Bronchial epithelial cell (primary cell): ENCODE measurements around the gene TENM3. TPM values are rescaled to one million over a fixed set of nuclear protein-coding genes. Genes with fewer than 3 reads are reported as not detected.

Experiments
- DNase-seq: peaks from one replicate; pipeline ENCODE4 v3.0.0-alpha.2; 2010; ENCODE audit warnings: low read depth
- FAIRE-seq: peaks from 2 replicates; lab custom pipeline; 2011; peaks lifted over from hg19 to GRCh38; lab: Jason Lieb, UNC
- H3K27me3 ChIP-seq: 2 replicates; pipeline ENCODE4 v1.5.1; 2011; ENCODE audit warnings: low read length; ENCODE audit not compliant: control insufficient read depth, insufficient read depth
- H3K36me3 ChIP-seq: 2 replicates; pipeline ENCODE4 v1.5.1; 2011; ENCODE audit warnings: low read length; ENCODE audit not compliant: control insufficient read depth, insufficient read depth
- H3K4me3 ChIP-seq: 2 replicates; pipeline ENCODE4 v1.5.1; 2011; ENCODE audit warnings: mild to moderate bottlenecking, low read depth, low read length, control low read depth
- total RNA-seq: library from RNA; depleted of rRNA; stranded (reverse); fragments of >200 nt; gene quantifications from 2 replicates; pipeline ENCODE4 v1.2.1, GENCODE V29; 2014
- TF ChIP-seq, protein P1 (sequence below): IDR thresholded peaks from 2 replicates; pipeline ENCODE4 v1.5.1; 2011; ENCODE audit warnings: mild to moderate bottlenecking, moderate library complexity, low read length, control low read depth, inconsistent platforms; ENCODE audit not compliant: insufficient read depth, severe bottlenecking

TENM3 gene
- total RNA-seq, 1 donor from 2014 or later: 1.3 TPM

DNA sequence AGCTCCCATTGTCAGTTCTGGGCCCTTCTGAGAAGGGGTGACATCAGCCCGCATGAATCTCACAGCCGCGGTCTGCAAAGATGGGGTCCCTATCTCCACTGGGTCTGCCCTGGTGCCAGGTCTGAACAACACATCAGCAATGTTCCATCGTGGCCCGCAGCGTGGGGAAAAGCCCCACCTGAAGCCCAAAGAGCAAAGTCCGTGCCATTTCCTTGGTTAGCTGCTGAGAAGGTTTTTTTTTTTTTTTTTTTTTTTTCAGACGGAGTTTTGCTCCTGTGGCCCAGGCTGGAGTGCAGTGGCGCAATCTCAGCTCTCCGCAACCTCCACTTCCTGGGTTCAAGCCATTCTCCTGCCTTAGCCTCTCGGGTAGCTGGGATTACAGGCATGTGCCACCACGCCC lies 594.6 kb downstream of the TENM3 start:
- TF ChIP-seq, protein P1, sequence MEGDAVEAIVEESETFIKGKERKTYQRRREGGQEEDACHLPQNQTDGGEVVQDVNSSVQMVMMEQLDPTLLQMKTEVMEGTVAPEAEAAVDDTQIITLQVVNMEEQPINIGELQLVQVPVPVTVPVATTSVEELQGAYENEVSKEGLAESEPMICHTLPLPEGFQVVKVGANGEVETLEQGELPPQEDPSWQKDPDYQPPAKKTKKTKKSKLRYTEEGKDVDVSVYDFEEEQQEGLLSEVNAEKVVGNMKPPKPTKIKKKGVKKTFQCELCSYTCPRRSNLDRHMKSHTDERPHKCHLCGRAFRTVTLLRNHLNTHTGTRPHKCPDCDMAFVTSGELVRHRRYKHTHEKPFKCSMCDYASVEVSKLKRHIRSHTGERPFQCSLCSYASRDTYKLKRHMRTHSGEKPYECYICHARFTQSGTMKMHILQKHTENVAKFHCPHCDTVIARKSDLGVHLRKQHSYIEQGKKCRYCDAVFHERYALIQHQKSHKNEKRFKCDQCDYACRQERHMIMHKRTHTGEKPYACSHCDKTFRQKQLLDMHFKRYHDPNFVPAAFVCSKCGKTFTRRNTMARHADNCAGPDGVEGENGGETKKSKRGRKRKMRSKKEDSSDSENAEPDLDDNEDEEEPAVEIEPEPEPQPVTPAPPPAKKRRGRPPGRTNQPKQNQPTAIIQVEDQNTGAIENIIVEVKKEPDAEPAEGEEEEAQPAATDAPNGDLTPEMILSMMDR: no peak
- Histone ChIP-seq H3K36me3 (no peaks in the 10 kb centered on the region), H3K27me3 (no peaks in the 10 kb centered on the region), H3K4me3 (no peak overlapping the region)
- DNase-seq (no peak), FAIRE-seq (no peak)

DNA sequence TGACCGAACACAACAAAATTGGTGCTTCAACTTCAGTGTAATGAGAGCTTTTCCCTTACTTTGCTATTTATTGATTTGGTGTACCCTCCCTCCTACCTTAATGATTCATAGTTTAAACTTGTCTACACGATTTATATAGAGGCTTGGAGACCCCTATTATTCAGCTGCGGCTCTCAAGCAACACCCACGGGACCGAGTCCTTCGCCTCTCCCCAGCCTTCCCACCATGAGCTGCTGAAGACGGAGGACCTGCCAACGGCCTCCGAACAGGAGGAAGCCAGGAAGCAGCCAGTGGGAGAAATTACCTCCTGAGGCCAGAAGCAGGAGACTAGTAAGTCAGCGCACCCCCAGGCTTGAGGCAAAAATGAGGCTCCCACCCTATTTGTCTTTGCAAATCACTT lies 595.3 kb downstream of the TENM3 start:
- Histone ChIP-seq H3K4me3 (no peak overlapping the region), H3K27me3 (no peaks in the 10 kb centered on the region), H3K36me3 (no peaks in the 10 kb centered on the region)
- DNase-seq (no peak), FAIRE-seq (no peak)
- TF ChIP-seq, protein P1: no peak

DNA sequence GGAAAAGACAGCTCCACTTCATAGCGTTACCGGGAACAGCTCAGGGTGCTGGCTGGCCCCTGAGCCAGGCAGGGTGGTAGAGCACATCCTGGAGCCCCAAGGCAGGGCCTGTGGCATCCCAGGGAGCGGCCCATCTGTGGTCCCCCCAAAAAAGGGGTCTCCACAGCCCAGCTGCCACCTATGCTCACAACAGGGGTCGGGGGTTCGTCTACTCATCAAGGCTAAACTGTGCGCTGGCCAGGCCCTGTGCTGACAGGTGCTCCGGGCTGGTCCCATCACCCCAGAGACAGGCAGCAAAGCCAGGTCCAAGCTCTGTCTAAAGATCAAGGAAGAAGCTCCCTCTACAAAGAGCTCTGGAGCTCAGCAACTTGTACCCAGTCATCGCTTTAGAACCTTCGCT lies 596.1 kb downstream of the TENM3 start:
- FAIRE-seq: no peak
- TF ChIP-seq, protein P1: no peak
- no peak overlapping the region for H3K4me3 ChIP-seq
- DNase-seq: no peak
- H3K27me3 ChIP-seq: no peaks in the 10 kb centered on the region
- no peaks in the 10 kb centered on the region for H3K36me3 ChIP-seq

DNA sequence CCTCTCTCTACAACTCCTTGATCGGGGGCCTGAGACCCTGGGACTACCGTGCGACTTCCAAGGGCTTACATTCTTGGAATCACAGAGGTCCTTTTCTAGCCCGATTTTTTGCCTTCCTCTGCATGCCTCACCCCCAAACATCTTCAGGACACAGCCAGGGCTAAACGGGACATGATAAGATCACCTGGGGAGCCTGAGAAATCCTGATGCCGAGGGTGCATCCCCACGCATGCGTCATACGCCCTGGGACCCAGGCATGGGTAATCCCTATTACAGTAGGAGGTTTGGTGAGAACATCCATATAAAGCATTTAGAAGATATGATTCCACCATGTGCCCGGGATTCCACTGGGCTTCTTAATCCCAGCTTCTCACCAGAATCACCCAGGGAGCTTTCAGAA lies 596.9 kb downstream of the TENM3 start:
- DNase-seq: no peak
- no peak for FAIRE-seq
- Histone ChIP-seq H3K4me3 (no peak overlapping the region), H3K27me3 (no peaks in the 10 kb centered on the region), H3K36me3 (no peaks in the 10 kb centered on the region)
- TF ChIP-seq, protein P1: no peak

DNA sequence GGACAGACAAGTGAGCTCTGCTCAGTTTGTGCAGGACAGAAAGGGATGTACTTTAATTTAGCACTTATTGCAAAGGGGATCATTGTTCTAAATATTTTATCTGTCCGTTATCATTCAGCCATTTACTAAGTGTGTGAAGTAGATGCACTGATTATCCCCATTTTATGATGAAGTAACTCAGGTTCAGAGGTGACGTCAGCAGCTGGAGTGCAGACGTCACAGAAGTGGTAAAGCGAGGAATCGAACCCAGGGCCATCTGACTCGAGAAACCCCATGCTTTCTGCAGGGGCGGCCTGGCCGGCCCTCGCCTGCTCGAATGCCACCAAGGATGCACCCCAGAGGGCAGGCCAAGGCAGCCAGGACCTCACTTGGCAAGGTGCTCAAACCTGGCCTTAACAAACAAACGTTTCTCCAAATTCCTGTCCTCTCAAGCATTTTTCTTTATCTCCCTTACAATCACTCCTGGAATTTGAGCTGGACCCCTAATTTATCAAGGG lies 599.0 kb downstream of the TENM3 start:
- DNase-seq (no peak), FAIRE-seq (no peak)
- TF ChIP-seq, protein P1: no peak
- no peaks in the 10 kb centered on the region for H3K36me3 ChIP-seq
- H3K27me3 ChIP-seq: no peaks in the 10 kb centered on the region
- H3K4me3 ChIP-seq: no peak overlapping the region

DNA sequence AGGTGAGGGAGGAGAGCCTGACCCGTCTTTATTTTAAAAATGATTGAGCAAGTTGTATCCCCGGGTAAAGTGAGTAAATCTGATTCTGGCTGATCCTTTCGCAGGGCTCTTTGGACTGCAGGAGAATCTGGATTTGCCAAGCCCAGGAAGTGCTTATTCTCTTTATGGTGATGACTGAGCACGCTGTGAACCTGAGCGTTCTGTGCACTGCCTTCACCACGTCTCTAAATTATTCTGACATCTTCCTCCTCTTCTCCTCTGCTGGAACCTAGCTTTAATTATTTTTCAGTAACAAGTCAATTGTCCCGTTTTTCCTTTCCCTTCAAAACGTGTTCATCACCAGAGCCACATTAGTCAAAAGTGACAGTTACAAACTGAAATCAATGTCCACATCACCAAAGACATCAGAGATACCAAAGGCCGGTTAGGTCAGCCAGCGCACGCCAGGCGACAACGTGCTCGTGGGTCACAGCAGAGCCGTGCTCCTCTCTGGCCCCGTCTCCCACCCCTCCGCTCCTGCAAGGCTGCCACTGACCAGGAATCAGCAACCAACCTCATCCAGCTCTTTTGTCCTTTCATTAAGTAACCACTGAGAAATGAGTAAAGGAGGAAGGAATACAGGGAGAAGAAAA lies 599.7 kb downstream of the TENM3 start:
- TF ChIP-seq, protein P1: no peak

More for the DNA sequence above, 599.7 kb downstream of the TENM3 start:
- DNase-seq (no peak), FAIRE-seq (no peak)
- H3K27me3 ChIP-seq: no peaks in the 10 kb centered on the region
- no peak overlapping the region for H3K4me3 ChIP-seq
- H3K36me3 ChIP-seq: no peaks in the 10 kb centered on the region
